Measurements from ENCODE around the gene C8B. TPM values are rescaled to one million over a fixed set of nuclear protein-coding genes. Genes with fewer than 3 reads are reported as not detected.

The C8B gene
- total and polyA plus RNA-seq, 2 of the 13 experiments (the other 11 are each of a cell fraction or from before 2014, with no cell fraction given): 8.4 to 11.3 TPM

- TF ChIP-seq PRMT3 (CRISPR knock-in tag; IDR thresholded peaks at IDR 0.05; ENCODE audit: borderline replicate concordance, low read depth): no peak
- no peak for TF ChIP-seq ZNF781 (CRISPR knock-in tag; IDR thresholded peaks at IDR 0.05; ENCODE audit: borderline replicate concordance, not compliant biosample characterization)
- TF ChIP-seq ZNF766 (CRISPR knock-in tag; IDR thresholded peaks at IDR 0.05; ENCODE audit: borderline replicate concordance): no peak
- TF ChIP-seq ZNF530 (CRISPR knock-in tag; IDR thresholded peaks at IDR 0.05; ENCODE audit: low read depth): no peak
- TF ChIP-seq SOX13 (IDR thresholded peaks at IDR 0.05): no peak
- TF ChIP-seq SOX13 (CRISPR knock-in tag; conservative IDR thresholded peaks at IDR 0.05 in 1 of 2, IDR thresholded peaks at IDR 0.05 in 1 of 2): peak in 1 of 2 experiments; percentile 37; a peak in 1 of 4 replicates
- no peak for TF ChIP-seq CHD2 (IDR thresholded peaks at IDR 0.05; ENCODE audit: low read depth, low read length)
- no peak for TF ChIP-seq NFKBIZ (CRISPR knock-in tag; IDR thresholded peaks at IDR 0.05)
- no peak for TF ChIP-seq KLF16 (CRISPR knock-in tag; IDR thresholded peaks at IDR 0.05)
- TF ChIP-seq ZNF17 (CRISPR knock-in tag; IDR thresholded peaks at IDR 0.05): no peak
- TF ChIP-seq ZNF7 (CRISPR knock-in tag; IDR thresholded peaks at IDR 0.05): peak; percentile 89
- no peak for TF ChIP-seq ZBTB26 (CRISPR knock-in tag; IDR thresholded peaks at IDR 0.05; ENCODE audit: borderline replicate concordance)
- TF ChIP-seq DZIP1 (CRISPR knock-in tag; IDR thresholded peaks at IDR 0.05): no peak
- TF ChIP-seq ZNF549 (CRISPR knock-in tag; IDR thresholded peaks at IDR 0.05): no peak
- no peak for TF ChIP-seq RORA (CRISPR knock-in tag; IDR thresholded peaks at IDR 0.05)
- TF ChIP-seq HDAC6 (IDR thresholded peaks at IDR 0.05; ENCODE audit: low read depth, low read length): no peak
- 0 out of 2 replicates have a peak, but pooled peaks have one; percentile 21 for TF ChIP-seq ZBTB8A (CRISPR knock-in tag; IDR thresholded peaks at IDR 0.05; ENCODE audit: borderline replicate concordance, low read depth)
- TF ChIP-seq ZBTB1 (CRISPR knock-in tag; IDR thresholded peaks at IDR 0.05; ENCODE audit: borderline replicate concordance): no peak
- TF ChIP-seq FOXA1 (IDR thresholded peaks at IDR 0.05): no peak
- peak; percentile 62 for TF ChIP-seq FOXA1 (CRISPR knock-in tag; IDR thresholded peaks at IDR 0.05)
- TF ChIP-seq GFI1 (CRISPR knock-in tag; IDR thresholded peaks at IDR 0.05; ENCODE audit: borderline replicate concordance): no peak
- peak; percentile 26; the same call in 1 of the 2 replicates for TF ChIP-seq HHEX (CRISPR knock-in tag; IDR thresholded peaks at IDR 0.05)
- 0 out of 2 replicates have a peak, but pooled peaks have one; percentile 6 for TF ChIP-seq KAT2B (IDR thresholded peaks at IDR 0.05; ENCODE audit: borderline replicate concordance, low read depth, low read length)
- TF ChIP-seq ZHX1 (CRISPR knock-in tag; IDR thresholded peaks at IDR 0.05; ENCODE audit: low read depth): peak; percentile 61; the same call in 1 of the 2 replicates
These were observed 2.4 kb upstream of the C8B start (continued) for GRCh38 chr1:56967900-56968832.

All from HepG2 (cell line).